GM23338 (cell line): Measurements from ENCODE around the gene IZUMO2. TPM values are rescaled to one million over a fixed set of nuclear protein-coding genes. Genes with fewer than 3 reads are reported as not detected.
A peak's percentile ranks its signal among the peaks of the same experiment; 100 is the strongest.

Experiments
- ATAC-seq: fragments of 200-7000 bp; cut with Tn5 transposase; 3 replicates; pipeline ENCODE4 v1.9.1; 2020
- DNase-seq: peaks from one replicate; pipeline ENCODE4 v3.0.0-alpha.2; 2015; ENCODE audit warnings: low spot score
- H2AFZ ChIP-seq: fragments of 200-600 bp; sonication (generic); 2 replicates; pipeline ENCODE4 v1.8.0; 2016; ENCODE audit warnings: antibody characterized with exemption, mild to moderate bottlenecking, moderate library complexity
- H3F3A ChIP-seq: fragments of 200-600 bp; sonication (generic); replicated peaks from 2 replicates; pipeline ENCODE4 v1.8.0; 2017; ENCODE audit warnings: antibody characterized with exemption, mixed run types, low read depth
- H3K27ac ChIP-seq: fragments of 200-600 bp; sonication (generic); 2 replicates; pipeline ENCODE4 v1.6.1; 2016; ENCODE audit warnings: low read depth
- H3K27me3 ChIP-seq: fragments of 200-600 bp; sonication (generic); 2 replicates; pipeline ENCODE4 v1.8.0; 2016; ENCODE audit warnings: mild to moderate bottlenecking, mixed run types, moderate library complexity; ENCODE audit not compliant: insufficient read depth
- H3K36me3 ChIP-seq: fragments of 200-600 bp; sonication (generic); 2 replicates; pipeline ENCODE4 v1.8.0; 2016; ENCODE audit warnings: mild to moderate bottlenecking; ENCODE audit not compliant: insufficient read depth
- H3K4me1 ChIP-seq: fragments of 200-600 bp; sonication (generic); 2 replicates; pipeline ENCODE4 v1.8.0; 2016; ENCODE audit warnings: mild to moderate bottlenecking, moderate library complexity; ENCODE audit not compliant: insufficient read depth
- H3K4me2 ChIP-seq: fragments of 200-600 bp; sonication (generic); 2 replicates; pipeline ENCODE4 v1.7.1; 2017; ENCODE audit warnings: mixed run types
- H3K4me3 ChIP-seq: fragments of 200-600 bp; sonication (generic); 2 replicates; pipeline ENCODE4 v1.6.1; 2016; ENCODE audit warnings: mixed run types
- H3K79me2 ChIP-seq: fragments of 200-600 bp; sonication (generic); replicated peaks from 2 replicates; pipeline ENCODE4 v1.8.0; 2017; ENCODE audit warnings: mild to moderate bottlenecking; ENCODE audit not compliant: insufficient read depth
- H3K9me2 ChIP-seq: fragments of 200-600 bp; sonication (generic); 2 replicates; pipeline ENCODE4 v1.8.0; 2017; ENCODE audit not compliant: insufficient read depth
- H4K20me1 ChIP-seq: fragments of 200-600 bp; sonication (generic); replicated peaks from 2 replicates; pipeline ENCODE4 v1.8.0; 2017; ENCODE audit warnings: mild to moderate bottlenecking; ENCODE audit not compliant: insufficient read depth
- H3K27ac Mint-ChIP-seq: 2 replicates; pipeline ENCODE4 v1.8.0; 2020; ENCODE audit warnings: inconsistent platforms, mild to moderate bottlenecking, moderate library complexity, mixed read lengths
- H3K27me3 Mint-ChIP-seq: 3 replicates; pipeline ENCODE4 v1.8.0; 2022; ENCODE audit warnings: low read depth, mild to moderate bottlenecking, moderate library complexity, mixed read lengths, inconsistent platforms; ENCODE audit not compliant: insufficient read depth, poor library complexity
- H3K36me3 Mint-ChIP-seq: 3 replicates; pipeline ENCODE4 v1.8.0; 2021; ENCODE audit warnings: low read depth, mild to moderate bottlenecking, inconsistent platforms, moderate library complexity, mixed read lengths
- H3K4me1 Mint-ChIP-seq: 3 replicates; pipeline ENCODE4 v1.8.0; 2020; ENCODE audit warnings: mild to moderate bottlenecking, inconsistent platforms, mixed read lengths
- H3K4me3 Mint-ChIP-seq: 3 replicates; pipeline ENCODE4 v1.8.0; 2021; ENCODE audit warnings: moderate library complexity, mild to moderate bottlenecking, inconsistent platforms, mixed read lengths
- H3K9me3 Mint-ChIP-seq: 3 replicates; pipeline ENCODE4 v1.8.0; 2020; ENCODE audit warnings: moderate library complexity, mild to moderate bottlenecking, inconsistent platforms, mixed read lengths
- CREB1 ChIP-seq: fragments of 250-450 bp; sonication (Bioruptor Pico); IDR thresholded peaks from 2 replicates; pipeline ENCODE4 v1.5.0; 2020; ENCODE audit warnings: low read depth, mild to moderate bottlenecking, moderate library complexity
- EZH2 ChIP-seq: fragments of 200-600 bp; sonication (generic); IDR thresholded peaks from one replicate; pipeline ENCODE4 v1.8.0; 2017; ENCODE audit warnings: antibody characterized with exemption, mild to moderate bottlenecking, low read depth; ENCODE audit not compliant: unreplicated experiment
- NANOG ChIP-seq: IDR thresholded peaks from 2 replicates; pipeline ENCODE4 v1.6.1; 2016; ENCODE audit warnings: antibody characterized with exemption, borderline replicate concordance
- POLR2AphosphoS5 ChIP-seq: IDR thresholded peaks from 2 replicates; pipeline ENCODE4 v1.6.1; 2016; ENCODE audit warnings: antibody characterized with exemption, low read depth
- STAT1 ChIP-seq: IDR thresholded peaks from one replicate; pipeline ENCODE4 v1.6.1; 2016; ENCODE audit warnings: antibody characterized with exemption; ENCODE audit not compliant: unreplicated experiment
- polyA plus RNA-seq: library from polyadenylated mRNA; unstranded; fragments of >200 nt; fragmentation: Nextera tagmentation; extraction: Ambion mirVana; gene quantifications from 2 replicates; pipeline ENCODE4 v1.2.1, GENCODE V29; 2016
- total RNA-seq: library from RNA; depleted of rRNA; stranded (reverse); fragments of >200 nt; shearing (Covaris generic); gene quantifications from 2 replicates; pipeline ENCODE4 v1.2.3, GENCODE V29; 2014
- TF ChIP-seq, protein P1 (sequence below), 2 experiments: fragments of 200-600 bp in 1 of 2; sonication (generic) in 1 of 2; conservative IDR thresholded peaks; 2 replicates each; pipeline versions ENCODE4 v1.5.1 to v1.6.1; 2016 to 2017; ENCODE audit warnings: antibody characterized with exemption in 2 of 2, low read depth in 2 of 2, mild to moderate bottlenecking in 2 of 2, moderate library complexity in 1 of 2
- TF ChIP-seq, protein P2 (sequence below): IDR thresholded peaks from 2 replicates; pipeline ENCODE4 v1.6.1; 2016; ENCODE audit warnings: antibody characterized with exemption
- TF ChIP-seq, protein P3 (sequence below): IDR thresholded peaks from one replicate; pipeline ENCODE4 v1.6.1; 2018; ENCODE audit warnings: antibody characterized with exemption; ENCODE audit not compliant: unreplicated experiment

Gene IZUMO2
- total and polyA plus RNA-seq, 2 experiments from 2014 or later = 3.1 to 5.0 TPM

DNA sequence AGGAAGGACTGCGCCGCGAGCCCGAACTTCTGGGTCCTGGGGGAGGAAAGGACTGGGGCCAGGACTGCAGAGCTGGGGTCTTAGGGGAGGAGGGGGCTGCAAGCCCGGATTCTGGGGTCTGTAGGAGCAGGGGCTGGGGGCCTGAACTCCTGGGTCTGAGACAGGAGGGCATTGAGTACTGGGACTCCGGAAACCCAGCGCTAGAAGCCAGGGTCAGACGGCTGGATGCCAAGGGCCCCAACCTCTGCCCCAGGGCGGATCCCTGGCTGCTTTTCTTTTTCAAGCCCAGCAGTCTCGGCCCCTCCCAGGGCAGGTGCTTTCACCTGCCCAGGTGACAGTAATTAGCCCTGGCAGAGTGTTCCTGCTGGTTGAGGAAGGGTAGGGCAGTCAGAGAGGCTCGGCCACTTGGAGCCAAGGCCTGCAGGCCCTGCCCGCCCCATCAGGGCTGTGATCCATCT, 42.6 kb upstream of the IZUMO2 start:
- H3K27ac Mint-ChIP-seq = no peak overlapping the region
- peak overlapping the region; percentile 86 for H3K4me3 ChIP-seq
- H2AFZ ChIP-seq = peak overlapping the region; percentile 98
- no peaks in the 10 kb centered on the region for H3K36me3 ChIP-seq
- H3F3A ChIP-seq = peaks cover 11% of the 10 kb centered on the region; the same call in 1 of the 2 replicates
- no peaks in the 10 kb centered on the region for H3K4me1 Mint-ChIP-seq
- TF ChIP-seq, protein P1, sequence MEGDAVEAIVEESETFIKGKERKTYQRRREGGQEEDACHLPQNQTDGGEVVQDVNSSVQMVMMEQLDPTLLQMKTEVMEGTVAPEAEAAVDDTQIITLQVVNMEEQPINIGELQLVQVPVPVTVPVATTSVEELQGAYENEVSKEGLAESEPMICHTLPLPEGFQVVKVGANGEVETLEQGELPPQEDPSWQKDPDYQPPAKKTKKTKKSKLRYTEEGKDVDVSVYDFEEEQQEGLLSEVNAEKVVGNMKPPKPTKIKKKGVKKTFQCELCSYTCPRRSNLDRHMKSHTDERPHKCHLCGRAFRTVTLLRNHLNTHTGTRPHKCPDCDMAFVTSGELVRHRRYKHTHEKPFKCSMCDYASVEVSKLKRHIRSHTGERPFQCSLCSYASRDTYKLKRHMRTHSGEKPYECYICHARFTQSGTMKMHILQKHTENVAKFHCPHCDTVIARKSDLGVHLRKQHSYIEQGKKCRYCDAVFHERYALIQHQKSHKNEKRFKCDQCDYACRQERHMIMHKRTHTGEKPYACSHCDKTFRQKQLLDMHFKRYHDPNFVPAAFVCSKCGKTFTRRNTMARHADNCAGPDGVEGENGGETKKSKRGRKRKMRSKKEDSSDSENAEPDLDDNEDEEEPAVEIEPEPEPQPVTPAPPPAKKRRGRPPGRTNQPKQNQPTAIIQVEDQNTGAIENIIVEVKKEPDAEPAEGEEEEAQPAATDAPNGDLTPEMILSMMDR (conservative IDR thresholded peaks at IDR 0.05; ENCODE audit: low read depth in 2 of 2) = peak in 1 of 2 experiments; percentile 20; a peak in 1 of 4 replicates
- TF ChIP-seq POLR2AphosphoS5 (no peak), CREB1 (no peak), NANOG (no peak), EZH2 (no peak)
- TF ChIP-seq, protein P2, sequence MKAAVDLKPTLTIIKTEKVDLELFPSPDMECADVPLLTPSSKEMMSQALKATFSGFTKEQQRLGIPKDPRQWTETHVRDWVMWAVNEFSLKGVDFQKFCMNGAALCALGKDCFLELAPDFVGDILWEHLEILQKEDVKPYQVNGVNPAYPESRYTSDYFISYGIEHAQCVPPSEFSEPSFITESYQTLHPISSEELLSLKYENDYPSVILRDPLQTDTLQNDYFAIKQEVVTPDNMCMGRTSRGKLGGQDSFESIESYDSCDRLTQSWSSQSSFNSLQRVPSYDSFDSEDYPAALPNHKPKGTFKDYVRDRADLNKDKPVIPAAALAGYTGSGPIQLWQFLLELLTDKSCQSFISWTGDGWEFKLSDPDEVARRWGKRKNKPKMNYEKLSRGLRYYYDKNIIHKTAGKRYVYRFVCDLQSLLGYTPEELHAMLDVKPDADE = no peak
- 0 out of 2 replicates have a peak, but pooled peaks cover 4% of the 10 kb centered on the region for H3K4me1 ChIP-seq
- H3K9me3 Mint-ChIP-seq = peaks cover 84% of the 10 kb centered on the region
- peaks cover 15% of the 10 kb centered on the region for H3K27me3 ChIP-seq
- peak overlapping the region; percentile 97 for H3K4me2 ChIP-seq
- no peaks in the 10 kb centered on the region for H3K79me2 ChIP-seq
- no peak overlapping the region for H3K4me3 Mint-ChIP-seq
- H3K36me3 Mint-ChIP-seq = peaks cover 42% of the 10 kb centered on the region
- H3K27me3 Mint-ChIP-seq = peaks cover 4% of the 10 kb centered on the region
- peak; percentile 72 for DNase-seq
- no peak overlapping the region for H3K27ac ChIP-seq
- H3K9me2 ChIP-seq = no peaks in the 10 kb centered on the region
- H4K20me1 ChIP-seq = 0 out of 2 replicates have a peak, but pooled peaks cover 9% of the 10 kb centered on the region
- no peak for ATAC-seq

DNA sequence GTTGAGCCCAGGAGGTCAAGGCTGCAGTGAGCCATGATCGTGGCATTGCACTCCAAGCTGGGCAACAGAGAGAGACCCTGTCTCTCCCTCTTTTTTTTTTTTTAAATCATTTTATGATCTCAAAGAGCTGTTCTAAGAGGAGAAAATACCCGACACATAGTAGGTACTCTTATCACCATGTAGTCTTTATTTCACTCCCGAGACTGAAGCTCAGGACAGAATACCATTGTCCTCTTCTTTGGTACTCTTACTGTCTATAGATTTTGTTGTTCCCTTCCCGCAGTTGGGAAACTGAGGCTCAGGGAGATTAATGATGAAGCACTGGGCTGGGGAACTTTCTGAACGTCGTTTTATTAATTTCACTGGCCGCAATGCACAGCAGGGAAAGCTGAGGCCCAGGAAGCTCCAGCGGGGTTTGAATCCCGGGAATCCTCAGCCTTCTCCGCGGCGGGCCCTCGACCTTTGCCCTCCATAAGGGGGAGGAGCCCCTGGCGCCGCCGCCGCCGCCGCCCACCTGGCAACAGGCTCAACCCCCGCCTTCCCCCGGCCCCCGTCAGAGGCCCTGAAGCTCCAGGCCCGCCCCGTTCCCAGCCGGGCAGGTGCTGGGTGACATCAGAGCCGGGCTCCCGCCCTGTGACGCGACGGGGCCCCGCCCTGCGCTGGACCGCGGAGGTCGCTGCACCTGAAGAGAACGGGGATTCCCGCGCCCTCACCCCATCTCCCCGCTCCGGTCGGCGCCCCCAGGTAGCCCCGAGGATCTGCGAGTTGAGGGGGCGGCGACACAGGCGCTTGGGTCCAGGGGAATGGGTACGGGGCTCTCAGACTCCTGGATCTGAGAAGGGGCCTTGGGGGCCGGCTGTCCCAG, 42.0 kb upstream of the IZUMO2 start:
- no peaks in the 10 kb centered on the region for H3K9me2 ChIP-seq
- no peaks in the 10 kb centered on the region for H3K79me2 ChIP-seq
- peak overlapping the region; percentile 86 for H3K4me3 ChIP-seq
- H3K27ac ChIP-seq = no peak overlapping the region
- H4K20me1 ChIP-seq = 0 out of 2 replicates have a peak, but pooled peaks cover 9% of the 10 kb centered on the region
- H3K4me1 ChIP-seq = 0 out of 2 replicates have a peak, but pooled peaks cover 4% of the 10 kb centered on the region
- DNase-seq (peak; percentile 96), ATAC-seq (no peak)
- H3K4me2 ChIP-seq = peak overlapping the region; percentile 97
- H2AFZ ChIP-seq = peak overlapping the region; percentile 98
- Mint-ChIP-seq H3K27ac (no peak overlapping the region), H3K36me3 (peaks cover 41% of the 10 kb centered on the region), H3K4me3 (no peak overlapping the region), H3K4me1 (no peaks in the 10 kb centered on the region), H3K9me3 (peaks cover 86% of the 10 kb centered on the region), H3K27me3 (peaks cover 4% of the 10 kb centered on the region)
- H3K36me3 ChIP-seq = no peaks in the 10 kb centered on the region
- H3F3A ChIP-seq = peaks cover 11% of the 10 kb centered on the region; the same call in 1 of the 2 replicates
- peak; percentile 61 for TF ChIP-seq POLR2AphosphoS5
- TF ChIP-seq, protein P3, sequence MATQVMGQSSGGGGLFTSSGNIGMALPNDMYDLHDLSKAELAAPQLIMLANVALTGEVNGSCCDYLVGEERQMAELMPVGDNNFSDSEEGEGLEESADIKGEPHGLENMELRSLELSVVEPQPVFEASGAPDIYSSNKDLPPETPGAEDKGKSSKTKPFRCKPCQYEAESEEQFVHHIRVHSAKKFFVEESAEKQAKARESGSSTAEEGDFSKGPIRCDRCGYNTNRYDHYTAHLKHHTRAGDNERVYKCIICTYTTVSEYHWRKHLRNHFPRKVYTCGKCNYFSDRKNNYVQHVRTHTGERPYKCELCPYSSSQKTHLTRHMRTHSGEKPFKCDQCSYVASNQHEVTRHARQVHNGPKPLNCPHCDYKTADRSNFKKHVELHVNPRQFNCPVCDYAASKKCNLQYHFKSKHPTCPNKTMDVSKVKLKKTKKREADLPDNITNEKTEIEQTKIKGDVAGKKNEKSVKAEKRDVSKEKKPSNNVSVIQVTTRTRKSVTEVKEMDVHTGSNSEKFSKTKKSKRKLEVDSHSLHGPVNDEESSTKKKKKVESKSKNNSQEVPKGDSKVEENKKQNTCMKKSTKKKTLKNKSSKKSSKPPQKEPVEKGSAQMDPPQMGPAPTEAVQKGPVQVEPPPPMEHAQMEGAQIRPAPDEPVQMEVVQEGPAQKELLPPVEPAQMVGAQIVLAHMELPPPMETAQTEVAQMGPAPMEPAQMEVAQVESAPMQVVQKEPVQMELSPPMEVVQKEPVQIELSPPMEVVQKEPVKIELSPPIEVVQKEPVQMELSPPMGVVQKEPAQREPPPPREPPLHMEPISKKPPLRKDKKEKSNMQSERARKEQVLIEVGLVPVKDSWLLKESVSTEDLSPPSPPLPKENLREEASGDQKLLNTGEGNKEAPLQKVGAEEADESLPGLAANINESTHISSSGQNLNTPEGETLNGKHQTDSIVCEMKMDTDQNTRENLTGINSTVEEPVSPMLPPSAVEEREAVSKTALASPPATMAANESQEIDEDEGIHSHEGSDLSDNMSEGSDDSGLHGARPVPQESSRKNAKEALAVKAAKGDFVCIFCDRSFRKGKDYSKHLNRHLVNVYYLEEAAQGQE = no peak
- TF ChIP-seq NANOG = no peak
- TF ChIP-seq STAT1 = no peak
- TF ChIP-seq, protein P2 = no peak
- no peak for TF ChIP-seq EZH2
- peaks cover 15% of the 10 kb centered on the region for H3K27me3 ChIP-seq
